HG02981 (cell line): Measurements from ENCODE around the gene ZNF592.

ENCODE experiments used
- ATAC-seq: cut with Tn5 transposase; IDR thresholded peaks from one replicate; pipeline ENCODE4 v1.9.1; 2021; ENCODE audit warnings: mild to moderate bottlenecking, moderate library complexity; ENCODE audit not compliant: unreplicated experiment

Gene ZNF592

DNA sequence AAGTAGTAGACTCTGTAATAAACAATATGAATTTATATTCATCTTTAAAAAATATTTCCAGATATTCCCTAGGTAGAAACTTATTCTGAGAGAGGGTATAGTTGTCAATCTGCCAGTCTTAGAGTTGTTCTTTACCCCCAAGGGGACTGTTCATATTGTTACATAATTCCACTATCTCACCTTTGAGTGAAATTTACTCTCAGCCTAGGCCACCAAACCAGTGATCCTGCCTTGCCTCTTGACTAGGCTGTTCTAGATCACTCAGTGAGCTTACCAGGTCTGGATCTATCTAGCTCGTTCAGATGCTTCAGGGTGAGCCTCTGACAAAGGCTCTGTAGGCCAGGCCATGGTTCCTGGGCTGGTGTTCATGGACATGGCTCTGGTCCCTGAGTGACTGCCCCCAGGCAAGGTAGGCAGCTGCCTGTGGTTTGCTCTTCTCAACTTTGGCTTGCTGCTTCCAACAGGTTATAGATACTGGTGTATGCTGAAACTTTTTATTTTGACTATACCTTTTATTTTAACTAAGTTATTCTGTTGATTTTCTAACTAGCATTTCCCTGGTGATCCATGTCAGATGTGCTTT, 27.6 kb downstream of the ZNF592 start:
- ATAC-seq: no peak

DNA sequence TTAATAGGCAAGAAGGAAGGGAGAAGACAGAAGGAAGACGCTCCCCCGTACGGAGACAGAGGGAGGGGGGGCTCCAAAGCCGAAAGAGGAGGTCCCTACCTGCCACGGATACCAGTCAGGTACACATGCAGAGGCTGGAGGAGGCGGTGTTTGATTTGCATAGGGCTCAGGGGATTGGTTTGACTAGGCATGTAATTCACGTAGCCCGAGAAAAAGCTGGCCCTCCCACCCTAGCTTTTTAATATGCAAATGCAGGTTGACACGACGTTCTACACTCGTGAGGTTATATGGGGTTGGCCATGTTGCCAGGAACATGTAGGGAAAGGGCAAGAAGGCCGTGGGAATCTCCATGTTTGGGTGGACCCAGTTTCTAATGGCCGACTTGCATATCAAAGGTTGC, 29.8 kb downstream of the ZNF592 start:
- ATAC-seq: no peak

DNA sequence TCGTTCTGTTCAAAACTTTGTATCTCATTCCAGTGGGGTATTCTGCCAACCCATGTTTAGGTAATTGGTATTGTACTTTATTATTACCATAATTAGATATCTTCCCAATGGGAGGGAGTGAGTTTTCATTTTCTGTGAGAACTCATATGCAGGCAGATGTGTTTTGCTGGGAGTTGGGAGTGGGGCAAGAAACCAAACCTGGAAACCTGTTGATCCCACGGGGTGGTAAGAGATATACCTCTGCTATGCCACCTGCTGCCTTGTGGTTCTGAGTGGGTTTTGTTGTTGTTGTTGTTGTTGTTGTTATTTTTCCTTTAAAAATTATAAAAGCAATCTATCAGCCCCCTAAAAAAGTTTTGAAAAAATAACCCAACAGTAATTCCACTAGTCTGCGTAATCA, 32.1 kb downstream of the ZNF592 start:
- no peak for ATAC-seq

DNA sequence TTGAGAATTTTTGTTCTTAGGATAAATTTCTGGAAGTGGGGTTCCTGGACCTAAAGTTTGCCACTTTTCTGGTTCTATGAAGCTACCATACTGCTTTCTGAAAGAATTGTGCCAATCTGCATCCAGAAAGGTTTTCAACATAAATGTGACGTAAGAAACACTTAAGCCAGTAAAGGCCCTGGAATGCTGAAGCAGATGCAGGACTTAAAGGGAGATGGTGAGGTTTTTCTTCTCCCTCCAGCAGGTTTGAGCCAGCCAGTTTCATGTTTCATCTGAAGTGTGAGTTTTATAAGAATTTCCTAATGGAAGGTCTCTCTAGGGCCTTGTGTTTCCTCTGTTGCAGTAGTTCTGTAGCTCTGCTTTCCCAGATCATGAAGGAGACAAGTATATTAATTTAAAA, 33.1 kb downstream of the ZNF592 start:
- ATAC-seq: no peak

DNA sequence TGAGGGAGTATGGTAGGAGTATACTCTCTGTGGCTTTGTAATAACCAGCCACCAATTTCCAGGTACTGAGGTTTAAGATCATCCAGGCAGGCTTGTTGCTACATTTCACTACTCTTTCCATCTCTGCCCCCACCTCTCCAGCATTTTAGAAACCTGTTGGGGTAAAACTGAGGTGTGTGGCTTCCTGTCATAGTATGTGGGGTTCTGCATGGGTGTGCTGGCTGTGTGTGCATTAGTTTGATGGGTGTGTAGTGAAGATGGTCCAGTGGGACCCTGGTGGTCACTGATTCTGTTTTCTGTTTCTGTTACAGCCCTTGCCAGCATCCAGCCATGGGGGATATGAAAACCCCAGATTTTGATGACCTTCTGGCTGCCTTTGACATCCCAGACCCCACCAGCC, 34.0 kb downstream of the ZNF592 start:
- peak; percentile 57 for ATAC-seq

DNA sequence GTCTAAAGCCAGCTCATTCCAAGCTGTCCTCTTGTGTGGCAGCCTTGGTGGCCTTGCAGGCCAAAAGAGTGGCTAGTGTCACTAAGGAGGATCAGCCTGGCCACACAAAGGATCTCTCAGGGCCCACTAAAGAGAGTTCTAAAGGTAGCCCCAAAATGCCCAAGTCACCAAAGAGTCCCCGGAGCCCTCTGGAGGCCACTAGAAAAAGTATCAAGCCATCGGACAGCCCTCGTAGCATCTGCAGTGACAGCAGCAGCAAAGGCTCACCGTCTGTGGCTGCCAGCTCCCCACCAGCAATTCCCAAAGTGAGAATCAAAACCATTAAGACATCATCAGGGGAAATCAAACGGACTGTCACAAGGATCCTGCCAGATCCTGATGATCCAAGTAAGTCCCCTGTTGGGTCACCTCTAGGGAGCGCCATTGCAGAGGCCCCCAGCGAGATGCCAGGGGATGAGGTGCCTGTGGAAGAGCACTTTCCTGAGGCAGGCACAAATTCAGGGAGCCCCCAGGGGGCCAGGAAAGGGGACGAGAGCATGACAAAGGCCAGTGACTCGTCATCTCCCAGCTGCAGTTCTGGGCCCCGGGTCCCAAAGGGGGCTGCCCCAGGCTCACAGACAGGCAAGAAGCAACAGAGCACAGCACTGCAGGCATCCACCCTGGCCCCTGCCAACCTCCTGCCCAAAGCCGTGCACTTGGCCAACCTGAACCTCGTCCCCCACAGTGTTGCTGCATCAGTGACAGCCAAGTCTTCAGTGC, 35.3 kb downstream of the ZNF592 start:
- no peak for ATAC-seq

DNA sequence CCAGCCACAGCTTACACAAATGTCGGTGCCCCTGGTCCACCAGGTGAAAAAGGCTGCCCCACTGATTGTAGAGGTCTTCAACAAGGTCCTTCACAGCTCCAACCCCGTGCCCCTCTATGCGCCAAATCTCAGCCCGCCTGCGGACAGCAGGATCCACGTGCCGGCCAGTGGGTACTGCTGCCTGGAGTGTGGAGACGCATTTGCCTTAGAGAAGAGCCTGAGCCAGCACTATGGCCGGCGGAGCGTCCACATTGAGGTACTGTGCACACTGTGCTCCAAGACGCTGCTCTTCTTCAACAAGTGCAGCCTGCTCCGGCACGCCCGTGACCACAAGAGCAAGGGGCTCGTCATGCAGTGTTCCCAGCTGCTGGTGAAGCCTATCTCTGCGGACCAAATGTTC, 35.9 kb downstream of the ZNF592 start:
- no peak for ATAC-seq

DNA sequence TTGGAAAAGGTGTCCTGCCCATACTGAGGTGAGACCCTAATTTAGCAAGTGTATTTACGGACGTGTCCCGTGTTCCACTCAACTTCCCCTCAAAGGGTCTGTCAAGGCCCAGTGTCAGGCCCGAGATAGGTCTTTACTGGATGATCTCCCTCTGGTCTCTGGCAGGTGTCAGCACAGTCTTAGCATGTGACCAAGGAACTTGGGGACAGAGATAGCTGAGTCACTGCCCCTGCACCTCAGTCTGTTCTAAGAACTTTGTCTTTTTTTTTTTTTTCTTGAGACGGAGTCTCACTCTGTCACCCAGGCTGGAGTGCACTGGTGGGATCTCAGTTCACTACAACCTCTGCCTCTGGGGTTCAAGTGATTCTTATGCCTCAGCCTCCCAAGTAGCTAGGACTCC, 36.7 kb downstream of the ZNF592 start:
- no peak for ATAC-seq

DNA sequence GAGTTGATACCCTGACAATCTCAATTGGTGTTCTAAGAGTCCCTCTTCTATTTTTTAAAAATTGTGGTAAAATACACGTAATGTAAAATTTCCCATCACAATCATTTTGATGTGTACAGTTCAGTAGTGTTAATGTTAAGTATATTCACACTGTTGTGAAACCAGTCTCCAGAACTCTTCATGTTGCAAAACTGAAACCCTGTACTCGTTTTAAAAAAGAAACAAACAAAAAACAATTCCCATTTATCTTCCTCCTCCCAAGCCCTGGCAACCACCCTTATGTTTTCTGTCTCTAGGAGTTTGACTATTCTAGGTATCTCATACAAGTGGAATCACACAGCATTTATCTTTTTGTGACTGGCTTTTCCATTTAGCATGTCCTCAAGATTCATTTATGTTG, 40.1 kb downstream of the ZNF592 start:
- no peak for ATAC-seq

DNA sequence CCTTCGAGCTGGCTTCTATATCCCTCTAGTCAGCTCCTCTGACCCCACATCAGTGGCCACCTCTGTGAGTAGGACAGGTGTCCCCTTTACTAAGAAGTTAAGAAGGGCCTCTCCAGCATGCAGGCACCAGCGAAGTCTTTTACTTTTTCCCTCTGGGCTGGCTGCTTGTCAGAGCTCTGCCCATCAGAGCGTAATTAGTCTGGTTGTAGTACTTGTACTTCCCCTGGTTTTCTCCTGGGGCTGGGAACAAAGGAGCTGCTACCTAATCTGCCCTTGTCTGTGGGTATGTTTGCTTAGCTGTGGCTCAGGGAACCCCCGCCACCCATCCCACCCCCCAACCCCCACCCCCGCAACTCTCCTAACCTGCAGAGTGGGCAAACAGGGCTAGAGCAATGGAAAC, 41.4 kb downstream of the ZNF592 start:
- no peak for ATAC-seq

DNA sequence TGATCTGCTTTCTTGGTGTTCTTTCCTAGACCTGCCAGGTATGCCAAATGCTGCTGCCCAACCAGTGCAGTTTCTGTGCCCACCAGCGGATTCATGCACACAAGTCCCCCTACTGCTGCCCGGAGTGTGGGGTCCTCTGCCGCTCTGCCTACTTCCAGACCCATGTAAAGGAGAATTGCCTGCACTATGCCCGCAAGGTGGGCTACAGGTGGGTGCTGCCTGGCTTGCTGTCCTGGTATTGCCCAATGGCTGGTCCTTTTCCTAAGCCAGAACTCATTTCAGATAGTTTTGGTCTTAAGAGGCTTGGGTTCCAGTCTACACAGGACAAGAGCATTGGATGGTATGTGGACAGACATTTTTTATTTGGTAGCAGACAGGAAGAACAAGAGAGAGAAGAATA, 42.3 kb downstream of the ZNF592 start:
- no peak for ATAC-seq

DNA sequence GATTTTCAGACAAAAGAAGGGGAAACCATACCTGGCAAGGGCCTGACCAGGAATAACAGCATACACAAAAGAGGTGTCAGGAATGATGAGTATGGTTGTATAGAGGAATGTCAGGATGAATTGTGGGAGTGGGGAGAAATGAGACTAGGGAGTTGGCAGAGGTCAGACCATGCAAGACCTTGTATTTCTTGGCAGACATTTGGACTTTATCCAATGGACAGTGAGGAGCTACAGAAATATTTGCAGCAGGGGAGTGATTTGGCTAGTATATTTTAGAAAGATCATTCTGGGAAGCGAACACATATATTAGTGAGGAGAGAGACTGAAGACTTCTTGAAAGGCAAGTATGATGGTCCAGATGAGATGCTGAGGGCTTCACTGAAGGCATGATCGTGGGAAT, 43.4 kb downstream of the ZNF592 start:
- no peak for ATAC-seq

DNA sequence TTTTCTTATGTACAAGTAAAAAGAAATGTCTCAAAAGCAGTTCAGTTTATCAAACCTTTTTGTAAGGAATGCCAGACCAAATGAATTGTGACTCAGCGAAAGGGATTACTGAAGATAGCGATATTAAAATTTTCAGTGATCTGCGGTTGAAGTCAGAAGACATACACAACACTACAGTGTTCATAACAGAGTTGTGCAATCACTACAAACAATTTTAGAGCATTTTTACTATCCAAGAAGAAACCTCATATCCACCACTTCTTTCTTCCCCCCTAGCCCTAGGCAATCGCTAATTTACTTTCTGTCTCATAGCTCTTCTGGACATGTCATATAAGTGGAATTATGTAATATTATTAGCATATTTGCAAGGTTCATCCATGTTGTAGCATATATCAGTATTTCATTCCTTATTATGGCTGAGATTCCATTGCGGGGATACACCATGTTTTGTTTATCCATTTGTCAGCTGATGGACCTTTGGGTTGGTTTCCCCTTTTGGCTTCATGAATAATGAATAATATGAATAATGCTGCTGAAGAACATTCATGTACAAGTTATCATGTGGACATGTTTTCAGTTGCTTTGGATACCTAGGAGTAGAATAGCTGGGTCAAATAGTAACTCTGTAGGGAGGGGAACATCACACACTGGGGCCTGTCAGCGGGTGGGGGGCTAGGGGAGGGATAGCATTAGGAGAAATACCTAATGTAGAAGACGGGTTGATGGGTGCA, 45.2 kb downstream of the ZNF592 start:
- no peak for ATAC-seq

DNA sequence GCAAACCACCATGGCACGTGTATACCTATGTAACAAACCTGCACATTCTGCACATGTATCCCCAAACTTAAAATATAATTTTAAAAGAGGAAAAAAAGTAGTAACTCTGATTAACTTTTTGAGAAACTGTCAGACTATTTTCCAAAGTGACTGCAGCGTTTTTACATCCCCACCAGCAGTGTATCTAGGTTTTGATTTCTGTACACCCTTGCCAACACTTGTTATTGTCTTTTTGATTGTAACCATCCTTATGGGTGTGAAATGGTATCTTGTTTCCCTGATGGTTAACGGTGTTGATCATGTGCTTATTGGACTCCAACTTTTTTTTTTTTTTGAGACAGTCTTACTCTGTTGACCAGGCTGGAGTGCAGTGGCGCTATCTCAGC, 45.8 kb downstream of the ZNF592 start:
- ATAC-seq: no peak

DNA sequence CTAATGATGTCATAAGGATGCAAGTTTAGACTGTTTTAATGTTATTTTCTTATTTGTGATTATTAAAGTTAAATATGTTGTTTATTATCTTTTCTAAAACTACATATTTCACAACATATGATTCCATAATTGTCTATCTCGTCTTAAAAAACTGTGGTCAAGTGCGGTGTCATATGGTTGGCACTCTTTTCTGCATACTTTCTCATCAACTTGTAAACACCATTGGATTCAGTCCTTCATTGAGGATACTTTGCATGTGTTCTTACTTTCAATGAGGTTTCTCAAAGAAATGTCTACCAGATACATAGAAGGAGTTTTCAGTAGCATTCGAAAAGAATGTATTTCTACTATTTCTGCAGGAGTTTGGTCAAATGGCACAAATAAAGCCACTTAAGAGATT, 46.8 kb downstream of the ZNF592 start:
- no peak for ATAC-seq

DNA sequence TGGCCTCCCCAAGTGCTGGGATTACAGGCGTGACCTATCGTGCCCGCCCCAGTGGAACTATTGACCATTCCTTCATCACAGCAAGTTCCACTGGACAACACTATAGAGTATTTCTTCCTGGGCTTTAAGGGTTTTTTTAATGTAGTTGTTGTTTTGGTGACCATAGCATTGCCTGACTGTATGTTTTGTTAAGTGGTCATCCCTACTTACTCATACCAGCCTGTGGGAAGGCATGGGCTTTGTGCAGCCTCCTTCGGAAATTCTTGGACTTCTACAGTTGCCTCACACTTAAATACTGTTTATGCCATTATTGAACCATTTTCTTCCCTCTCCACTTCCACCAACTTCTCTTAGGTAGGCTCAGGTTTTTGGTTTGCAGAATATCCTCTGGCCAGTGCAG, 48.8 kb downstream of the ZNF592 start:
- ATAC-seq: no peak

DNA sequence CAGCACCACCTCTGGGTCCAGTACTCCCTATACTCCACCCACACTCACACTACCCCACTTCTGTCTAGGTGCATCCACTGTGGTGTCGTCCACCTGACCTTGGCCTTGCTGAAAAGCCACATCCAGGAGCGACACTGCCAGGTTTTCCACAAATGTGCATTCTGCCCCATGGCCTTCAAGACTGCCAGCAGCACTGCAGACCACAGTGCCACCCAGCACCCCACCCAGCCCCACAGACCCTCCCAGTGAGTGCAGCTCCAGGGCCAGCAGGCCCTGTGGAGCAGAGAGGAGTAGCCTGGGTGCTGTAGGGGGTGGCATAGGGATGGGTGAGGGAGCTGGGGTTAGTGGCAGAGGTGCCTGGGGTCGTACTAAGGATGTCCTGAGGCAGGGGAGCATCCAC, 49.4 kb downstream of the ZNF592 start:
- no peak for ATAC-seq

DNA sequence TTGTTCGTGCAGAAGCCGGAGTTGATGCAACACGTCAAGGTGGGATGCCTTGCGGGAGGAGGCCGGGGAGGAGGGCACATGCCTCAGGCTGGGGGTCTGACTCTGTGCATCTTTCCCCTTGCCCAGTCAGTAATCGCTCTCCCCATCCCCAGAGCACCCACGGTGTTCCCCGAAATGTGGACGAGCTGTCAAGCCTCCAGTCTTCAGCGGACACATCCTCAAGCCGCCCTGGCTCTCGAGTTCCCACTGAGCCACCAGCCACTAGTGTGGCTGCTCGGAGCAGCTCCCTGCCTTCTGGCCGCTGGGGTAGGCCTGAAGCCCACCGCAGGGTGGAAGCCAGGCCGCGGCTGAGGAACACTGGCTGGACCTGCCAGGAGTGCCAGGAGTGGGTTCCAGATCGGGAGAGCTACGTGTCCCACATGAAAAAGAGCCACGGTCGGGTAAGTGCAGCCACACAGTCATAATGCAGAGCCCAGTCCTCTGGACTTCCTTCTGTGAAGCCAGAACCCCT, 50.1 kb downstream of the ZNF592 start:
- ATAC-seq: no peak

DNA sequence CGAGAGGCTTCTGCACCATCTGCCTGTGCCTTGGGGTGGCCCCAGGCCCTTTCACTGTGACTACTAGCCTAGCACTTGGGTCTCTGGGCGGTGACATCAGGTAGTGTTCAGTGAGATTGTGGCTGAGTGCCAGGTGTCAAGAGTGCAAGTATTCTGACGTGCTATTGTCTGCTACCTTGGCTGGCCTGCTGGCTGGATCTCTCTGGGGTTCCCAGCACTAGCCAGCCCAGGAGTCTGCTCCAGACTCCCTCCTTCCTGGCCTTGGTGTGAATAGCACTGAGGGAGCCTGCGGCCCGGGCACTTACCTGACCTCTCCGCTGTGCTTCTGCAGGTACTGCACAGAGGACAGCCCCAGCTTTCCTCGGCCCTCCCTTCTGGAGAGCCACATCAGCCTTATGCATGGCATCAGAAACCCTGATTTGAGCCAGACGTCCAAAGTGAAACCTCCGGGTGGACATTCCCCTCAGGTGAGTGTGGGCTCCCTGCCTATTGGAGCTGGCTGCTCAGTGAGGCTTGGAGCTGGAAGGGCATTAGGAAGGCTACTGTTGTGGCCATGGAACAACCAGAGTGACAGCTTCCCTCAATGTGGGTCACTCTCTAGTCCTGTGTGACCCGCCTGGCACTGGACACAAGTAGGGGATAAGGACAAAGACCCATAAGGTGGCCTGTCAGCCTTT, 51.3 kb downstream of the ZNF592 start:
- ATAC-seq: no peak

DNA sequence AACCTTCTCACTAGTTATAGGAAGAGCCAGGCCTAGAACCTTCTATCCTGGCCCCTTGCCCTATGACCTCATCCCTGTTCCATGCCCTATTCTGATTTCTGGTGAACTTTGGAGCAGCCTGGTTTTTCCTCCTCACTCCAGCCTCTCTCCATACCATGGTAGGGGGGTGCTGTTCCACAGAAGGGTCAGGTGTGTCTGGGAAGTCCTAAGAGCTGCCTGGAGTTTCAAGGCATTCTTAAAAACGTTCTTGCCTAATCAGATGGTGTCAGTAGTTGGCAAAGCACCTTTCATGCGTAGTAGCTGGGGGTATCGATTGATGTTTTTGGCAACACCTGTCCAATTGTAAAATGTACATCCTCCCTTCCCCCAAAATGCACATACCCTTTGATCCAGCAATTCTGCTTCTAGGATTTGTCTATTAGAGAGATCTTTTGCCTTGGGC, 52.0 kb downstream of the ZNF592 start:
- no peak for ATAC-seq
